GM15510 (cell line): ENCODE data around the gene TTC33.

Experiments used
- POLR2A ChIP-seq: IDR thresholded peaks from 3 replicates; pipeline ENCODE4 v1.6.1; 2011; ENCODE audit warnings: borderline replicate concordance; ENCODE audit not compliant: insufficient read length; ENCODE audit errors: extremely low read depth

Gene TTC33

GRCh38 chr5:40623480-40624420, 132.0 kb downstream of the TTC33 start:
- TF ChIP-seq POLR2A, result no peak

DNA sequence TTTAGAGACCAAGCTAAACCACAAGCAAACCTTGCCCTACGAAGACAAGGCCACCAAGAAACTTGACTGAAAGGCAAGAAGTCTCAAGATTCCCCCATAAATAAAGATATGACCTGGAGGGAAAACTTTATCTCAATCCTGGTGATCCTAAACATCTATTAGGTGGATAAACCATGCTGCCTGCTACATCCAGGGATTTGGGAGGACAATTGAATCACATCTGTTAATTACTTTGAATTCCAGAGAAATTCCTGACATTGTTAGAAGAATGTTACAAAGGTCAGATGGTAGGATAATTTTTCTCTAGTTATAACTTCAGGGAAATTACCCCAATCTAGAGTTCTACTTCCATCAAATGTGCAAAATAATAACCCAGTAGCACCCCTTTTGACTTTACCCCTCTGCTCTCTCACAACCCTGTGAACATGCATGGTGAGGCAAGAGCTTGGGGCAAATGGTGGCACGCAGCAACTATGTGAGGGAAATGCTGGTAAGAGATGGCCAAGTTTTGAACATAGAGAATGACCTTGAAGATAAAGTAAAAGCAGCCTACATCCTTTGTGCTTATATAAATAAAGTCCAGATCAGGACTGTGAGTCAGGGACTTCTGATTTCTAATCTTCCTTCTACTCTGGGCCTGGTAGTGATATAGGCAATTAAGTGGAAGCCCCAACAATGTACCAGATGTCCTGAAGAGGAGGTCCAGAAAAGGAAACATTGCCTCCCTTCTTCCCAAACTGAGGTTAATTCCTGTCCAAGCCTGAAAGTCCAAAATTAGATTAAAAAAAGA, 133.1 kb downstream of the TTC33 start:
- no peak for TF ChIP-seq POLR2A

DNA sequence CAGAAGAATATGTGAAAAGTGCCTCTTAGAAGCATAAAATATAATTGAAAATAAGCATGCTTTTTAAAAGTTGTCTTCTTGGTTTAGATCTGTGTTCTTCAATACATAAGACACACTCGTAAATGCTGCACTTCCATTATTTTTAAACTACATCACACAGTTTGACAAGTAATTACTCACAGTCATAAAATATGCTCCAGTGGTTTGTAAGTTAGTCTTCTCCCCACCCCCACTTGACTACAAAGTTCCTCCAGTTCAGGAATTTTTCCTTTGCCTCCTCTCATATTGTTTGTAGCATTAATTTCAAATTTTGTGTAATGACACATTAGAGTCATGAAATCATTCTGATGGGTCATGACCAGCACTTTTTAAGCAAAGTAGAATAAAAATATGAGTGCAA, 136.3 kb downstream of the TTC33 start:
- no peak for TF ChIP-seq POLR2A

- TF ChIP-seq POLR2A, result no peak
Measured at GRCh38 chr5:40618926-40619325, 136.8 kb downstream of the TTC33 start.

DNA sequence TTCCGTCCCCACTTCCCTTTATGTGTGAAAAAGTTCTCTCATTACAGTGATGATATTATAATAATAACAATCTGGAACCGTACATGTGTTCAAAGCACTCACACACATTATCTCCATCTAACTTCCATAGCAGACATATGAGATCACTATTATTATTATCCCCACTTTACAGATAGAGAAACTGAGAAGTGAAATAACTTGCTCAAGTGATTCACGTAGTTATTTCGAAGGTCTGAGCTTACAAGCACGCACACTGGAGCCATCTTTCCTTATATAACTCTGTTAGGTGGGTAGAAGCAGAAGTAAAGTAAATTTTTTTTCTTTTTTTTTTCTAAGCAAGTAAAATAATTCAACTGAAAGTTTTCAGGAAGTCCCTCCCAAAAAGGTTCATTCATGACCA, 139.0 kb downstream of the TTC33 start:
- no peak for TF ChIP-seq POLR2A

- TF ChIP-seq POLR2A, result no peak
Measured at GRCh38 chr5:40615586-40616170, 140.1 kb downstream of the TTC33 start.

DNA sequence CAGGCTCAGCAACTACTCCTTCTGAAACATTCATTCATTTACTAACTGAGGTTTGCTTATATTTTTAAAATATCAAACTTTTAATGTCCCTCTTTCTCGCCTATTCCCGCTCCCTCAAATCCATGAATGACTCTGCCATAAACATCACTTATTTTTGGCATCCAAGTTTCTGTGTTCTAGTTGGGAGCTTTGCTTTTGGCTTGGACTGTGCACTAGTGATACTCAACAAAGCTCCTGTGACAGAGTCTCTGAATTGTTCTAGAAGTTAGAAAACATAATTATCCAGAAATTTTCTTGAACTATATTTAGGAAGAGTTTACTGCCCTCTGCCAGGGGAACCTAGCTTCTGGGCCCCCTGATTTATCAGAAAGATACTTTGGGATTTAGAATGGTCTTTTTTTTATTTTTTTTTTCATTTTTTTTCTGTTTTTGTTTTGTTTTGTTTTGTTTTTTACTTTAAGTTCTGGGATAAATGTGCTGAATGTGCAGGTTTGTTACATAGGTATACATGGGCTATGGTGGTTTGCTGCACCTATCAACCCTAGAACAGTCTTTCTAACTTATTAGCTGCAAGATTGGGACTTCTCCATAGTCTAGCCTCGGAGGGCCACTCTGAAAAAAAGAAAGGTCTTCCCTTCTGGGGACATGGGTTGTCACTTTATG, 140.7 kb downstream of the TTC33 start:
- TF ChIP-seq POLR2A, result no peak

DNA sequence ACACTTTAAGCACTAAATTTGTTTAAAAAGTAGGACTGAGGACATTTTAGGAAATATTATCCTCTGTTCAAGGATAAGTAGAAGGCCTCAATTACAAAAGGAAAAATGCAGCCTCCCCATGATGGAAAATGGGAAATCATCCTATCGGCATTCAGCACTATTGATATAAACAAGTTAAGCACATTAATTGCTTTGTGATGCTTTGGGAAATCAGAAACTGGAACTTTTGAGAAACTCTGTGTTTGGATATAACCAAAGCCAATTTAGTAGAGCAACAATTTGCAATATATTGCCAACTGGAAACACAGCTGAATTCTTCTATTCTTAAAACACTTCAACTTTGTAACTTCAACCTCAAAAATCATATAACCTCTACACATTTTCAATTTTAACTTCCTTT, 141.3 kb downstream of the TTC33 start:
- TF ChIP-seq POLR2A, result no peak

- TF ChIP-seq POLR2A, result no peak
Measured at GRCh38 chr5:40607202-40607601, 148.6 kb downstream of the TTC33 start.

DNA sequence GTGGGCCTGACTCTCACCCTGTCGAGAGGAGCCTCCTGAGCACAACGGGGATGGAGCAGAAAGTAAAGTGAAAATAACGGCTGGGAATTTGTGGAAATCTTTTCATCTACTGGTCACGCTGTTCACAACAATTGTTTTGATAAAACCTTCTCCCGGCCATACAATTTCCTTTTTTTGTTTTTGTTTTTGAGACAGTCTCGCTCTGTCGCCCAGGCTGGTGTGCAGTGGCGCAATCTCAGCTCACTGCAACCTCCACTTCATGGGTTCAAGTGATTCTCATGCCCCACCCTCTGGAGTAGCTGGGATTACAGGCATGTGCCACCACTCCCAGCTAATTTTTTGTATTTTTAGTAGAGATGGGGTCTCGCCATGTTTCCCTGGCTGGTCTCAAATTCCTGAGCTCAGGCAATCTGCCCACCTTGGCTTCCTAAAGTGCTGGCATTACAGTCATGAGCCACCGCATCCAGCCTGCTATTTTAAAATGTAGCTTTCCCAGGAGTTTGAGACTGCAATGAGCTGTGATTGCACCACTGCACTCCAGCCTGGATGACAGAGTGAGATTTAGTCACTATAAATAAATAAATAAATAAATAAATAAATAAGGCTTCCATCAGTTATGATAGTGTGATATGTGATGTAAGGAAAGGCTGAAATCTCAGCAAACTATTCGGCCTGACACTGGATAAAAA, 149.5 kb downstream of the TTC33 start:
- no peak for TF ChIP-seq POLR2A

DNA sequence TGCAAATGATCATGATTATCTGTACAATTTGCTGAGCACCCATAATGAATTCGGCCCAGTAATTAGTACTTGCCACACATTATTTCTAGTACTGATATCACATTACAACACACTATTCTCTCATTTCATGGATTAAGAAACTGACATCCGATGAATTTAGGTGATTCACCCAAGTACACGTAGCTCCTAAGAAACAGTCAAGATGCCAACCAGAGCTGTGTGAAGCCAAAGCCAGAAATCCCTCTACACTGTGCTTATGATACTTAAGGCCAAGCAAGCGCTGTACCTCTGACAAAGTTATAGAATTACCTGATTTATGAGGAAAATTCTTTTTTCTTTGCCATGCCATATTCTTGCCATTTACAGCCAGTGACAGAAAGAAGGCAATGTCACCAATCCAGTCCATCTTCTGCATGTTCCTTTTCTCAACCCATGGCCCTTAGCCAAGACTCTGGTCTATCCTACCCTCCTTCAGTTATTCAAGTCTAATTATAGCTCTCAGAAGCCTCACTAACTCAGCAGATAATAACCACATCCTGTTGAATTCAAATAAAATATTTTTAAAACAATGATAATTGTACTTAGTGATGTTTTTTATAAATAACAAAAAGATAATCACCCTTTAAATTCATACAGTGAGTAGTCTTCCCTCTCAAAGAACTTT, 150.3 kb downstream of the TTC33 start:
- no peak for TF ChIP-seq POLR2A

GRCh38 chr5:40603378-40603777, 152.4 kb downstream of the TTC33 start:
- TF ChIP-seq POLR2A, result no peak

DNA sequence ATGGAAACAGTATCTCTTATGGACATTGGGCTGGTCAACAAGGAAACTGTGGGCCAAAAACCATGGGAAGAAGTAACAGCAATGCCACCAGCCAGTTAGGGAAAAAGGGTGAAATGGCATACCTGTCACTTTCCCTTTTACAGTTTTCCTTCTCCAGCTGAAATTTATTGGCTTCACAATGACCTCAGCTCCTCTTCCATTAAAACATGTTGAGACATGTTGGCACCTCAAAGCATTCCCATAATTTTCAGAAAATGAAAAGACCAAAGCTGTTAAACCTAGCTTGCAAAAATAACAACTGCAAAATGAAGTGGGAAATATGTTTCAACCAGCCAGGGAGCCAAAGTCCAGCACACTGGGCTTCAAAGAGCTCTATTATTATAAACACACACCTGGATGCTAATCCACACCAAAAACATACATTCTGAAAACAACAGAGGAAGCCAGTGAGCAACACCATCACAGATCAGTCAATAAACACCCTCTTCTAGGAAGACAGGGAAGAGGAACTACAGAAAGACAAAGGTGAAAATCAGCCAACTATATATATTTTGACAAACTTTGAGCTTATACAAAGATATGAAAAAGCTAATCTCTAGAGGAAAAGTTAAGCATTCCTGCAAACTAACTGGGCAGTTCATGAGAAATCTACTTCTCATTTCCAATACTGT, 154.4 kb downstream of the TTC33 start:
- TF ChIP-seq POLR2A, result no peak
